HFFc6 (cell line): Measurements from ENCODE around the gene PLA2G2D. TPM values are rescaled to one million over a fixed set of nuclear protein-coding genes. Genes with fewer than 3 reads are reported as not detected.

ENCODE experiments used
- DNase-seq: peaks from one replicate; pipeline ENCODE4 v3.0.0-alpha.2; 2018
- H3K27ac Mint-ChIP-seq: 2 replicates; pipeline ENCODE4 v1.8.0; 2020; ENCODE audit warnings: mild to moderate bottlenecking, mixed read lengths
- H3K27me3 Mint-ChIP-seq: 2 replicates; pipeline ENCODE4 v1.8.0; 2021; ENCODE audit warnings: mild to moderate bottlenecking, moderate library complexity, mixed read lengths; ENCODE audit not compliant: insufficient read depth
- H3K36me3 Mint-ChIP-seq: 2 replicates; pipeline ENCODE4 v1.8.0; 2021; ENCODE audit warnings: low read depth, mixed read lengths
- H3K4me1 Mint-ChIP-seq: 2 replicates; pipeline ENCODE4 v1.8.0; 2020; ENCODE audit warnings: low read depth, mixed read lengths
- H3K4me3 Mint-ChIP-seq: 2 replicates; pipeline ENCODE4 v1.8.0; 2020; ENCODE audit warnings: mild to moderate bottlenecking, moderate library complexity, mixed read lengths
- H3K9me3 Mint-ChIP-seq: 2 replicates; pipeline ENCODE4 v1.8.0; 2020; ENCODE audit warnings: mild to moderate bottlenecking, mixed read lengths
- total RNA-seq, 6 experiments: library from RNA; stranded (reverse); fragmentation: NEBNext Ultra II Directional; extraction: Animal tissue kit (Norgen Biotek cat#: 25700); gene quantifications; 2 replicates in 1 of 6; 3 replicates in 5 of 6; pipeline ENCODE4 v1.2.3, GENCODE V29; 2021
- TF ChIP-seq, protein P1 (sequence below): fragments of 200-600 bp; sonication (generic); IDR thresholded peaks from 2 replicates; pipeline ENCODE4 v1.5.0; 2021; ENCODE audit warnings: antibody characterized with exemption, mild to moderate bottlenecking

The PLA2G2D gene
- total RNA-seq, 6 experiments from 2014 or later: not detected

GRCh38 chr1:20126041-20126805 is 6.9 kb upstream of the PLA2G2D start:
- H3K4me3 Mint-ChIP-seq: no peak overlapping the region
- H3K9me3 Mint-ChIP-seq: no peaks in the 10 kb centered on the region
- TF ChIP-seq, protein P1, sequence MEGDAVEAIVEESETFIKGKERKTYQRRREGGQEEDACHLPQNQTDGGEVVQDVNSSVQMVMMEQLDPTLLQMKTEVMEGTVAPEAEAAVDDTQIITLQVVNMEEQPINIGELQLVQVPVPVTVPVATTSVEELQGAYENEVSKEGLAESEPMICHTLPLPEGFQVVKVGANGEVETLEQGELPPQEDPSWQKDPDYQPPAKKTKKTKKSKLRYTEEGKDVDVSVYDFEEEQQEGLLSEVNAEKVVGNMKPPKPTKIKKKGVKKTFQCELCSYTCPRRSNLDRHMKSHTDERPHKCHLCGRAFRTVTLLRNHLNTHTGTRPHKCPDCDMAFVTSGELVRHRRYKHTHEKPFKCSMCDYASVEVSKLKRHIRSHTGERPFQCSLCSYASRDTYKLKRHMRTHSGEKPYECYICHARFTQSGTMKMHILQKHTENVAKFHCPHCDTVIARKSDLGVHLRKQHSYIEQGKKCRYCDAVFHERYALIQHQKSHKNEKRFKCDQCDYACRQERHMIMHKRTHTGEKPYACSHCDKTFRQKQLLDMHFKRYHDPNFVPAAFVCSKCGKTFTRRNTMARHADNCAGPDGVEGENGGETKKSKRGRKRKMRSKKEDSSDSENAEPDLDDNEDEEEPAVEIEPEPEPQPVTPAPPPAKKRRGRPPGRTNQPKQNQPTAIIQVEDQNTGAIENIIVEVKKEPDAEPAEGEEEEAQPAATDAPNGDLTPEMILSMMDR: no peak
- H3K27ac Mint-ChIP-seq: no peak overlapping the region
- H3K27me3 Mint-ChIP-seq: peaks cover 29% of the 10 kb centered on the region
- DNase-seq: no peak
- no peaks in the 10 kb centered on the region for H3K36me3 Mint-ChIP-seq
- 0 out of 2 replicates have a peak, but pooled peaks cover 12% of the 10 kb centered on the region for H3K4me1 Mint-ChIP-seq

GRCh38 chr1:20125100-20125499 is 5.8 kb upstream of the PLA2G2D start:
- H3K9me3 Mint-ChIP-seq: no peaks in the 10 kb centered on the region
- H3K4me3 Mint-ChIP-seq: no peak overlapping the region
- DNase-seq: no peak
- TF ChIP-seq, protein P1: no peak
- H3K36me3 Mint-ChIP-seq: no peaks in the 10 kb centered on the region
- H3K4me1 Mint-ChIP-seq: 0 out of 2 replicates have a peak, but pooled peaks cover 12% of the 10 kb centered on the region
- H3K27ac Mint-ChIP-seq: no peak overlapping the region
- peaks cover 39% of the 10 kb centered on the region for H3K27me3 Mint-ChIP-seq

GRCh38 chr1:20124456-20125057 is 5.2 kb upstream of the PLA2G2D start:
- Mint-ChIP-seq H3K9me3 (no peaks in the 10 kb centered on the region), H3K4me3 (no peak overlapping the region), H3K36me3 (no peaks in the 10 kb centered on the region), H3K4me1 (0 out of 2 replicates have a peak, but pooled peaks cover 12% of the 10 kb centered on the region), H3K27me3 (peaks cover 41% of the 10 kb centered on the region), H3K27ac (no peak overlapping the region)
- DNase-seq: peak; percentile 68
- TF ChIP-seq, protein P1: no peak

DNA sequence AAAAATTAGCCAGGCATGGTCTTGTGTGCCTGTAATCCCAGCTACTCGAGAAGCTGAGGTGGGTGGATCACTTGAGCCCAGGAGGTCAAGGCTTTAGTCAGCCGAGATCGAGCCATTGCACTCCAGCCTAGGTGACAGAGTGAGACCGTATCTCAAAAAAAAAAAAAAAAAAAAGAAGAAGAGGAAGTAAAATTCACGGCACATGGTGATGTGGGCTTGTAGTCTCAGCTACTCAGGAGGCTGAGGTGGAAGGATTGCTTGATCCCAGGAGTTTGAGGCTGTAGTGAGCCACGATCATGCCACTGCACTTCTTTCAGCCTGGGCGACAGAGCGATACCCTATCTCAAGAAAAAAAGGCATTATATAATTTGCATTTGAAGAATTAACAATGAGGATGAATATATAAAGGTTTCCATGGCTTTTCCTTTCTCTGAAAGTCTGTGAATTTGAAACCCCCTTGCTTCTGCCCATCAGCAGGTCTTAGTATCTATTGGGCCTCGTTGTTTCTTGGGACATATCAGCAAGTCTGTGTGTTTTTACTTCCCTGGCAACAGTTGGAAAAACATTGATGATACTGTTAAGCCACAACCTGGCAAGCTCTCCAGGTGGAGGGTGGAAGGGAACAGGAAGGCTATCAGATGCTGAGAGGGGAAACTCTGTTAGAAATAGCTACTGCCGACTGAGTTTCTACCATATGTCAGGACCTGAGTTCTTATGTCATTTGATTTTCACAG is 4.6 kb upstream of the PLA2G2D start:
- no peak overlapping the region for H3K4me3 Mint-ChIP-seq
- TF ChIP-seq, protein P1: no peak
- no peaks in the 10 kb centered on the region for H3K9me3 Mint-ChIP-seq
- DNase-seq: no peak
- no peaks in the 10 kb centered on the region for H3K36me3 Mint-ChIP-seq
- H3K27me3 Mint-ChIP-seq: peaks cover 46% of the 10 kb centered on the region
- 0 out of 2 replicates have a peak, but pooled peaks cover 12% of the 10 kb centered on the region for H3K4me1 Mint-ChIP-seq
- no peak overlapping the region for H3K27ac Mint-ChIP-seq

GRCh38 chr1:20120796-20121195 is 1.5 kb upstream of the PLA2G2D start:
- H3K27ac Mint-ChIP-seq: no peak overlapping the region
- H3K36me3 Mint-ChIP-seq: no peaks in the 10 kb centered on the region
- H3K4me1 Mint-ChIP-seq: 0 out of 2 replicates have a peak, but pooled peaks cover 7% of the 10 kb centered on the region
- peaks cover 43% of the 10 kb centered on the region for H3K27me3 Mint-ChIP-seq
- DNase-seq: no peak
- TF ChIP-seq, protein P1: no peak
- no peaks in the 10 kb centered on the region for H3K9me3 Mint-ChIP-seq
- no peak overlapping the region for H3K4me3 Mint-ChIP-seq
